ENCODE measurements around the gene HSP90AB1.

- TF ChIP-seq, protein P1, sequence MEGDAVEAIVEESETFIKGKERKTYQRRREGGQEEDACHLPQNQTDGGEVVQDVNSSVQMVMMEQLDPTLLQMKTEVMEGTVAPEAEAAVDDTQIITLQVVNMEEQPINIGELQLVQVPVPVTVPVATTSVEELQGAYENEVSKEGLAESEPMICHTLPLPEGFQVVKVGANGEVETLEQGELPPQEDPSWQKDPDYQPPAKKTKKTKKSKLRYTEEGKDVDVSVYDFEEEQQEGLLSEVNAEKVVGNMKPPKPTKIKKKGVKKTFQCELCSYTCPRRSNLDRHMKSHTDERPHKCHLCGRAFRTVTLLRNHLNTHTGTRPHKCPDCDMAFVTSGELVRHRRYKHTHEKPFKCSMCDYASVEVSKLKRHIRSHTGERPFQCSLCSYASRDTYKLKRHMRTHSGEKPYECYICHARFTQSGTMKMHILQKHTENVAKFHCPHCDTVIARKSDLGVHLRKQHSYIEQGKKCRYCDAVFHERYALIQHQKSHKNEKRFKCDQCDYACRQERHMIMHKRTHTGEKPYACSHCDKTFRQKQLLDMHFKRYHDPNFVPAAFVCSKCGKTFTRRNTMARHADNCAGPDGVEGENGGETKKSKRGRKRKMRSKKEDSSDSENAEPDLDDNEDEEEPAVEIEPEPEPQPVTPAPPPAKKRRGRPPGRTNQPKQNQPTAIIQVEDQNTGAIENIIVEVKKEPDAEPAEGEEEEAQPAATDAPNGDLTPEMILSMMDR (IDR thresholded peaks at IDR 0.05) = no peak
- TF ChIP-seq POLR2A (IDR thresholded peaks at IDR 0.05) (no peak), EP300 (IDR thresholded peaks at IDR 0.05) (no peak)
Observed at GRCh38 chr6:44289726-44290260, 42.9 kb downstream of the HSP90AB1 start.

All from stomach (tissue), 4 donors.